Body of pancreas (tissue), 4 donors: ENCODE data around the gene FAM193B.

Source experiments
- POLR2A ChIP-seq, 3 donors: fragments of 450-650 bp; IDR thresholded peaks; one replicate each; pipeline ENCODE4 v1.6.1; 2016; ENCODE audit warnings: antibody characterized with exemption in 3 of 3, mild to moderate bottlenecking in 2 of 3
- TF ChIP-seq, protein P1 (sequence below), 7 experiments: fragments of 450-650 bp in 4 of 7; fragments of 200-600 bp in 3 of 7; sonication (generic) in 3 of 7; IDR thresholded peaks; one replicate each; pipeline ENCODE4 v1.5.1; 2016 to 2019; ENCODE audit warnings: antibody characterized with exemption in 7 of 7

DNA sequence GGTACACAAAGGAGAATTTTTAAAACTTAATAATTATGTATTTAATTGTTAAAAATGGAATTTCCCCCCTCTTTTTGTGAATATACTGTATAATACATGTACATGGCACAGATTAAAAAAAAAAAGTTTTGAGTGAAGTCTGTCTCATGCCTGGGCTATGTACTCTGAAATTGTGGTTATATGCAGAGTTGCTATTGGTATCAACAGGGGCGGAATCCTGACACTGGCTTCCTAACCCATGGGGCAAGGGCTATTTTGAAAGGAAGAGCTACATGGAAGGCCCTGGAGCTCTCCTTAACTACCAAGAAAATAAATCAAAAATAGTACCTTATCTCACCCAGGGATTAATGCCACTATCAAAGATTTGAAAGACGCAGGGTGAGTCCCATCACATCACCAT is 865 bp upstream of the FAM193B start:
- TF ChIP-seq, protein P1, sequence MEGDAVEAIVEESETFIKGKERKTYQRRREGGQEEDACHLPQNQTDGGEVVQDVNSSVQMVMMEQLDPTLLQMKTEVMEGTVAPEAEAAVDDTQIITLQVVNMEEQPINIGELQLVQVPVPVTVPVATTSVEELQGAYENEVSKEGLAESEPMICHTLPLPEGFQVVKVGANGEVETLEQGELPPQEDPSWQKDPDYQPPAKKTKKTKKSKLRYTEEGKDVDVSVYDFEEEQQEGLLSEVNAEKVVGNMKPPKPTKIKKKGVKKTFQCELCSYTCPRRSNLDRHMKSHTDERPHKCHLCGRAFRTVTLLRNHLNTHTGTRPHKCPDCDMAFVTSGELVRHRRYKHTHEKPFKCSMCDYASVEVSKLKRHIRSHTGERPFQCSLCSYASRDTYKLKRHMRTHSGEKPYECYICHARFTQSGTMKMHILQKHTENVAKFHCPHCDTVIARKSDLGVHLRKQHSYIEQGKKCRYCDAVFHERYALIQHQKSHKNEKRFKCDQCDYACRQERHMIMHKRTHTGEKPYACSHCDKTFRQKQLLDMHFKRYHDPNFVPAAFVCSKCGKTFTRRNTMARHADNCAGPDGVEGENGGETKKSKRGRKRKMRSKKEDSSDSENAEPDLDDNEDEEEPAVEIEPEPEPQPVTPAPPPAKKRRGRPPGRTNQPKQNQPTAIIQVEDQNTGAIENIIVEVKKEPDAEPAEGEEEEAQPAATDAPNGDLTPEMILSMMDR (IDR thresholded peaks at IDR 0.05) = no peak
- no peak for TF ChIP-seq POLR2A (IDR thresholded peaks at IDR 0.05)
